ENCODE results near the gene LUZP4.
"Not testable (repeated sequence)": the region's sequence is repeated elsewhere in the genome, so short reads cannot be mapped to it uniquely, and the experiment has no call there.

Gene LUZP4

DNA sequence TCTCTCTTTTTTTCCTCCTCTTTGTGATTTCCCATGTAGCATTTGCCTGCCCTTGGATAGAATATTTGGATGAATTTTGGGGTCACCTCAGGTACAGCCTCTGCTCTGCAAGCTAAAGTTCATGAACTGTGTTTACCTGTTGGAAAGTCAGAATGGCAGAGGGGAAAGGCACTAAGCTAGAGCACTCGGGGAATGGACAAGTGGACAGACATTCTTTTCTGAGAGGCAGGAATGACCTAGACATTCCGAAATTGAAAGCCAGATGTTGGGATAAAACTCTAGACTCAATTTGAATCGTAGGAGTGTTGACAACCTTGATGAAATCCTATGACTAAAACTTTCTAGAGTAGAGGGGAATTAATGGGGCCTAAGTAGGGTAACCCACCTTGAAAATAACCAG is 56.1 kb downstream of the LUZP4 start:
- in situ Hi-C loops (cut with HindIII; ENCODE audit: low sequenced_read_pairs): no loop called here
- DNase-seq (ENCODE audit: low read depth, low spot score): no peak
- H3K4me3 ChIP-seq (ENCODE audit: low read depth, low read length): no peak overlapping the region
- TF ChIP-seq CTCF (IDR thresholded peaks at IDR 0.05; ENCODE audit: low read depth, low read length): no peak

GRCh38 chrX:115346738-115347137 is 57.2 kb downstream of the LUZP4 start:
- in situ Hi-C loops (cut with HindIII; ENCODE audit: low sequenced_read_pairs); DNase-seq (ENCODE audit: low read depth, low spot score); H3K4me3 ChIP-seq (ENCODE audit: low read depth, low read length): not testable (repeated sequence)

- DNase-seq (ENCODE audit: low read depth, low spot score): no peak
Observed at GRCh38 chrX:115348446-115349225, 59.1 kb downstream of the LUZP4 start.

GRCh38 chrX:115350711-115351381 is 61.3 kb downstream of the LUZP4 start:
- no peak for DNase-seq (ENCODE audit: low read depth, low spot score)
- TF ChIP-seq CTCF (IDR thresholded peaks at IDR 0.05; ENCODE audit: low read depth, low read length): no peak
- in situ Hi-C loops (cut with HindIII; ENCODE audit: low sequenced_read_pairs): no loop called here

More at GRCh38 chrX:115348446-115349225, 59.1 kb downstream of the LUZP4 start:
- in situ Hi-C loops (cut with HindIII; ENCODE audit: low sequenced_read_pairs): no loop called here
- H3K4me3 ChIP-seq (ENCODE audit: low read depth, low read length): no peak overlapping the region
- no peak for TF ChIP-seq CTCF (IDR thresholded peaks at IDR 0.05; ENCODE audit: low read depth, low read length)

GRCh38 chrX:115356369-115356768 is 66.9 kb downstream of the LUZP4 start:
- DNase-seq (ENCODE audit: low read depth, low spot score): no peak
- in situ Hi-C loops (cut with HindIII; ENCODE audit: low sequenced_read_pairs): no loop called here
- H3K4me3 ChIP-seq (ENCODE audit: low read depth, low read length): no peak overlapping the region
- TF ChIP-seq CTCF (IDR thresholded peaks at IDR 0.05; ENCODE audit: low read depth, low read length): no peak

More at GRCh38 chrX:115350711-115351381, 61.3 kb downstream of the LUZP4 start:
- no peak overlapping the region for H3K4me3 ChIP-seq (ENCODE audit: low read depth, low read length)
